Gastroesophageal sphincter (tissue), 4 donors: ENCODE data around the gene BBC3. TPM values are rescaled to one million over a fixed set of nuclear protein-coding genes. Genes with fewer than 3 reads are reported as not detected.

Source experiments
- ATAC-seq: fragments of 150-250 bp; one replicate; pipeline ENCODE4 v1.9.1; 2016; ENCODE audit warnings: mild to moderate bottlenecking, moderate library complexity
- H3K27ac ChIP-seq, 4 donors: fragments of 200-600 bp; sonication (generic) in 3 of 4; 1 replicate in 3 of 4; 2 replicates in 1 of 4; pipeline ENCODE4 v1.5.1; 2016 to 2019
- H3K27me3 ChIP-seq: fragments of 200-600 bp; sonication (generic); one replicate; pipeline ENCODE4 v1.5.1; 2019
- H3K36me3 ChIP-seq, 2 donors: fragments of 200-600 bp; sonication (generic); one replicate each; pipeline ENCODE4 v1.5.1; 2019; ENCODE audit warnings: control low read depth in 1 of 2
- H3K4me1 ChIP-seq, 3 donors: fragments of 200-600 bp; sonication (generic); 1 replicate in 2 of 3; 2 replicates in 1 of 3; pipeline ENCODE4 v1.5.1; 2016 to 2019; ENCODE audit warnings: control low read depth in 2 of 3
- H3K4me3 ChIP-seq, 2 donors: fragments of 200-600 bp; sonication (generic); one replicate each; pipeline ENCODE4 v1.5.1; 2019; ENCODE audit warnings: mild to moderate bottlenecking in 1 of 2, moderate library complexity in 1 of 2
- H3K9me3 ChIP-seq, 3 donors: fragments of 200-600 bp; sonication (generic); one replicate each; pipeline ENCODE4 v1.5.1; 2017 to 2019; ENCODE audit warnings: control low read depth in 2 of 3
- CTCF ChIP-seq, 4 experiments: fragments of 200-600 bp in 2 of 4; fragments of 450-650 bp in 2 of 4; sonication (generic) in 1 of 4; IDR thresholded peaks; one replicate each; pipeline ENCODE4 v1.5.1; 2017 to 2019; ENCODE audit warnings: antibody characterized with exemption in 4 of 4, mild to moderate bottlenecking in 2 of 4, moderate library complexity in 2 of 4
- EP300 ChIP-seq: sonication (generic); formaldehyde crosslinking; IDR thresholded peaks from one replicate; pipeline ENCODE4 v1.6.1; 2017; ENCODE audit warnings: antibody characterized with exemption, mild to moderate bottlenecking
- POLR2A ChIP-seq, 2 donors: fragments of 450-650 bp; IDR thresholded peaks; one replicate each; pipeline ENCODE4 v1.6.1; 2017; ENCODE audit warnings: antibody characterized with exemption in 2 of 2, mild to moderate bottlenecking in 2 of 2, moderate library complexity in 1 of 2
- POLR2AphosphoS5 ChIP-seq: sonication (generic); formaldehyde crosslinking; IDR thresholded peaks from one replicate; pipeline ENCODE4 v1.6.1; 2017; ENCODE audit warnings: antibody characterized with exemption
- WGBS, 2 donors: methylation state at CpG; one replicate each; pipeline ENCODE4 v1.1.5; 2018; ENCODE audit warnings: low coverage in 1 of 2; 5-methylcytosine and 5-hydroxymethylcytosine counted together
- total RNA-seq, 4 donors: library from RNA; depleted of rRNA; stranded (reverse); fragments of >200 nt; gene quantifications; one replicate each; pipeline ENCODE4 v1.1.0, GENCODE V29; 2016

Gene BBC3
- total RNA-seq, 4 donors from 2014 or later, result 3.6 to 11.4 (median 10.2) TPM

- TF ChIP-seq POLR2A (IDR thresholded peaks at IDR 0.05) (no peak), POLR2AphosphoS5 (no peak), EP300 (no peak), CTCF (IDR thresholded peaks at IDR 0.05) (no peak)
- no peak for ATAC-seq
- Histone ChIP-seq H3K36me3 (peaks cover 0 to 68% of the 10 kb centered on the region in 2 donors), H3K4me1 (peaks cover 0 to 24% (median 8%) of the 10 kb centered on the region in 3 donors), H3K27me3 (no peaks in the 10 kb centered on the region), H3K27ac (peak overlapping the region in 1 of 4 donors; percentile 18), H3K9me3 (no peaks in the 10 kb centered on the region), H3K4me3 (no peak overlapping the region)
- WGBS, 2 donors, result 91% methylated on average over 4 of the region's 10 CpGs; no CpG with 5 or more reads in 1 of the 2 donors
These were observed 39.4 kb upstream of the BBC3 start for GRCh38 chr19:47270408-47270807.

- peaks cover 0 to 18% (median 4%) of the 10 kb centered on the region in 3 donors for H3K4me1 ChIP-seq
- peaks cover 0 to 76% of the 10 kb centered on the region in 2 donors for H3K36me3 ChIP-seq
- TF ChIP-seq CTCF (IDR thresholded peaks at IDR 0.05) (no peak), POLR2AphosphoS5 (no peak), POLR2A (IDR thresholded peaks at IDR 0.05) (no peak)
- no peak for ATAC-seq
- H3K9me3 ChIP-seq, result no peaks in the 10 kb centered on the region
- WGBS, 2 donors, result 83 to 93% methylated on average over 3 to 7 of the region's 7 CpGs
- no peaks in the 10 kb centered on the region for H3K27me3 ChIP-seq
- H3K4me3 ChIP-seq, result no peak overlapping the region
- no peak overlapping the region for H3K27ac ChIP-seq
These were observed 38.6 kb upstream of the BBC3 start for GRCh38 chr19:47269596-47269995.

GRCh38 chr19:47268028-47268427 is 37.0 kb upstream of the BBC3 start:
- Histone ChIP-seq H3K27ac (no peak overlapping the region), H3K9me3 (no peaks in the 10 kb centered on the region), H3K4me3 (no peak overlapping the region), H3K36me3 (peaks cover 0 to 92% of the 10 kb centered on the region in 2 donors), H3K27me3 (no peaks in the 10 kb centered on the region), H3K4me1 (peaks cover 0 to 14% (median 2%) of the 10 kb centered on the region in 3 donors)
- no peak for ATAC-seq
- no peak for TF ChIP-seq POLR2AphosphoS5
- TF ChIP-seq CTCF (IDR thresholded peaks at IDR 0.05), result no peak
- TF ChIP-seq EP300, result no peak
- TF ChIP-seq POLR2A (IDR thresholded peaks at IDR 0.05), result no peak
- WGBS, 2 donors, result 91% methylated on average over 6 of the region's 6 CpGs; no CpG with 5 or more reads in 1 of the 2 donors

GRCh38 chr19:47267350-47267759 is 36.4 kb upstream of the BBC3 start:
- 90 to 97% methylated on average over 4 to 6 of the region's 14 CpGs for WGBS, 2 donors
- Histone ChIP-seq H3K27ac (no peak overlapping the region), H3K4me1 (peaks cover 0 to 7% (median 0%) of the 10 kb centered on the region in 3 donors), H3K36me3 (peaks cover 0 to 99% of the 10 kb centered on the region in 2 donors), H3K9me3 (no peaks in the 10 kb centered on the region), H3K27me3 (no peaks in the 10 kb centered on the region), H3K4me3 (no peak overlapping the region)
- ATAC-seq, result no peak
- TF ChIP-seq CTCF (IDR thresholded peaks at IDR 0.05) (no peak), POLR2A (IDR thresholded peaks at IDR 0.05) (no peak), POLR2AphosphoS5 (no peak), EP300 (no peak)

- Histone ChIP-seq H3K27me3 (no peaks in the 10 kb centered on the region), H3K4me1 (no peaks in the 10 kb centered on the region), H3K9me3 (no peaks in the 10 kb centered on the region), H3K27ac (no peak overlapping the region), H3K4me3 (no peak overlapping the region), H3K36me3 (peaks cover 0 to 100% of the 10 kb centered on the region in 2 donors)
- TF ChIP-seq EP300 (no peak), POLR2A (IDR thresholded peaks at IDR 0.05) (no peak), CTCF (IDR thresholded peaks at IDR 0.05) (no peak), POLR2AphosphoS5 (no peak)
- 87 to 100% methylated on average over 4 to 6 of the region's 21 CpGs for WGBS, 2 donors
- ATAC-seq, result no peak
These were observed 35.5 kb upstream of the BBC3 start for GRCh38 chr19:47266401-47266941.
